GM19240 (cell line): Measurements from ENCODE around the gene ASB1.

Experiments
- DNase-seq: peaks from one replicate; pipeline ENCODE4 v3.0.0; 2011; ENCODE audit warnings: low spot score; ENCODE audit not compliant: insufficient read length

ASB1 gene

DNA sequence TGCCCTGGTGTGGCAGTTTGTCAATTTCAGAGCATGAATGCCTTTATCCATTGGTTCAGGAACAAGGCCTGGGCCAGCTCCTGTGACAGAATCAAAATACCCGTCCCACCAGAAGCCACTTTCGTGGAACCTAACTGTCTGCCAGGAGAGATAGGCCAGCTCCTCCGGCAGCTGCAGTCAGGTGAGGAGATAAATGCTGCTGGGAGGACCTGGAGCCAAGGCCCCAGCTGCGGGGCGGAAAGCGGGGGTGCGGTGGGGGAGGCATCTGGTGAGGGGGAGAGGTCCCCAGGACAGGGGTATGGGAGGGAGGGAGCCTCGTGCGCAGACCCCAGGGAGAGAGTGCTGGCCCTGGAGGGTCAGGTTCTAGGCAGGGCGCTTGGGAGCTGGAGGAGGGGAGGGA is 4.4 kb upstream of the ASB1 start:
- DNase-seq = no peak

DNA sequence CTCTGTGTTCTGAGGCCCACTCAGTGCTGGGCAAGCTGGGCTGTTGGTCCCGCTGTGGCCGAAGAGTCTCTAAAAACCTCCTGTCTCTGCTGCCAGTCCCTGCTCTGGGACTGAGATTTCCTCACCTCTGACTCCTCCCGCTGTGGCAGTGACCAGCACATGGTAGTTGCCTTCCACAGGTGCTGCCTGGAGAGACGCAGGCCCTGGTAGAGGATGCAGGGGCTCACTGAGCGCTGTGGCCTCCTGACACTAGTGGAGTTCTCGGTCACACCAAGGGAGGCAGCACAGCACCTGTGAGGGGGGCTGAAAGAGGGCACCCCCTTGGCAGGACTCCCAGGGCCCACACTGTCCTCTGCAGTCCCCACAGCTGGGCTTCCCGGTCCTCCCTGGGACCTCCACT is 3.8 kb upstream of the ASB1 start:
- DNase-seq = no peak

GRCh38 chr2:238423561-238424312 is 3.0 kb upstream of the ASB1 start:
- DNase-seq = no peak

GRCh38 chr2:238424313-238424700 is 2.4 kb upstream of the ASB1 start:
- DNase-seq = no peak

DNA sequence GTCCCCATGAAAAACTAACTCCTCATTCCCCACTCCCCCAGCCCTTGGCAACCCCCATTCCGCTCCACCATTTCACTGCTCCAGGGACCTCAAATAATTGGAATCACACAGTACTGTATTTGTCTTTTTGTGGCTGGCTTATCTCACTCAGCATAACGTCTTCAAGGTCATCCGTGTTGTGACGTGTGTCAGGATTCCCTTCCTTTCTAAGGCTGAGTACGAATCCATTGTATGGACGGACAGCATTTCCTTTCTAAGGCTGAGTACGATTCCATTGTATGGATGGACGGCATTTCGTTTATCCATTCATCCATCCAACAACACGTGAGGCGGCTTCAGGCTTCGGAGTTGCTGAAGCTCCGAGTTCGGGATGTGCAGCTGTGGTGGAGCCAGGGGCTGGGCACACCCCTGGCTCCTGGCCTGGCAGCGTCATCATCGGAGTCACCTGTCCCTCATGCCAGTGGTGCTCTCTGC is 1.2 kb upstream of the ASB1 start:
- no peak for DNase-seq

DNA sequence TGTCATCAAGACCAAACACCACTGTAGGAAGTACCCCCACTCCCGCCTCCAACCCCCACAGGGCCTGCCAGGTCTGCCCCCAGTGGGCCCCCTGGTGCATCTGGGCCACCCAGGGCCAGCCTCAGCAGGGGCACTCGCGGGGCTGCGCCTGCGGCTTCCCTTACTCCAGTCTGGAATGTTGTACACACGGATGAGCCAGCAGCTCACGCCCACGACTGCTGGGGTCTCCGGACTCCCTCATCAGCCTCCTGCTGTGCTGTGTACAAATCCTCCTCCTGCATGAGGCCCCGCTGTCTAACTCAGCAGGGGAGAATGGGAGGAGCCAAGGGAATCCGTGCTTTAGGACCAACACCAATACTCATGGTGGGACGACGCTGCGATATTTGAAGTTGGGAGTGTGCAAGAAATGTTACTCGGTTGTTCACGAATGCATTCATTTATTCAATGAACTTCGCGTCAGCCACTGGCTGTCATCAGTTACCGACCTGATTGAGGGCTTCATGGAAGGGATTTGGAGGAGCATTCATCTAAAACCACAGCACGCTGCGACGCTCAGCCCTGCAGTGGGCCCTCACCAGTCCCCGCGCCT is 654 bp upstream of the ASB1 start:
- no peak for DNase-seq

- no peak for DNase-seq
Measured at GRCh38 chr2:238427435-238428162, 872 bp downstream of the ASB1 start.

DNA sequence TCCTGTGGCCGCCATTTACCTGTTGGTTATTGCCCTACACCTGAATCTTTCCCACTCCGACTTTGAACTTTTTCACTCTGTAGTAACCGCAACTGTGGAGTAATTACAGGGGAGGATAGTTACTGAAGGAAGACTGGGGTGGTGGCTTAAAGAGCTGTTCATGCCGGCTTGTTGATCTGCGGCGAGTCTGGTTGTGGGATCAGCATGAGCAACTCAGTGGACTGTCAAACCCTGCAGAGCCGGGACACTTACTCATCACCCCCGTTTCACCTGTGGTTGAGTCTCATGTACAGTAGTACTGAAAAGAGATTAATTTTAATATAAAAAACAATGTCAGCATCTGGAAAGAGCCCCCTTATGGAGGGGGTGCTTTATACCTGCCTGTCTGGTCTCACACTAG is 2.1 kb downstream of the ASB1 start:
- no peak for DNase-seq

DNA sequence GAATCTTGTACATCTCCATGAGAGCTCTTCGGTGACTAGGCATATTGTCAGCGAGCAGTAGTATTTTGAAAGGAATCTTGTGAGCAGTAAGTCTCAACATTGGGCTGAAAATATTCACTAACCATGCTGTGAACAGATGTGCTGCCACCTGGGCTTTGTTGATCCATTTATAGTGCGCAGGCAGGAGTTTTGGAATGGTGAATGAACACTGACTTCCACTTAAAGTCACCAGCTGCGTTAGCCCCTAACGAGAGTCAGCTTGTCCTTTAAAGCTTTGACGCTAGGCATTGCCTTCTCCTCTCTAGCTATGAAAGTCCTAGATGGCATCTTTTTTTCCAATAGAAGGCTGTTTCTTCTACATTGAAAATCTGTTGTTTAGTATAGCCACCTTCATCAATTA is 4.1 kb downstream of the ASB1 start:
- DNase-seq = no peak

DNA sequence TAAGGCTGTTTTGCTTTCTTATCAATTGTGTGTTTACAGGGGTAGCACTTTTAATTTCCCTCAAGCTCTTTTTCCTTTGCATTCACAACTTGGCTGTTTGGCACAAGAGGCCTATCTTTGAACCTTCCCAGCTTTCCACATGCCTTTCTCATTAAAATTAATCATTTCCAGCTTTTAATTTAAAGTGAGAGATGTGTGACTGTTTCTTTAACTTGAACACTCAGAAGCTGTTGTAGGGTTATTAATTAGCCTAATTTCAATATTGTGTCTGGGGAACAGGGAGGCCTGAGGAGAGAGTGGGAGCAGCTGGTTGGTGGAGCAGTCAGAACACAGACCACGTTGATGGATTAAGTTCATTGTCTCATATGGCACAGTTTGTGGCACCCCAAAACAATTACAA is 4.7 kb downstream of the ASB1 start:
- DNase-seq = no peak

DNA sequence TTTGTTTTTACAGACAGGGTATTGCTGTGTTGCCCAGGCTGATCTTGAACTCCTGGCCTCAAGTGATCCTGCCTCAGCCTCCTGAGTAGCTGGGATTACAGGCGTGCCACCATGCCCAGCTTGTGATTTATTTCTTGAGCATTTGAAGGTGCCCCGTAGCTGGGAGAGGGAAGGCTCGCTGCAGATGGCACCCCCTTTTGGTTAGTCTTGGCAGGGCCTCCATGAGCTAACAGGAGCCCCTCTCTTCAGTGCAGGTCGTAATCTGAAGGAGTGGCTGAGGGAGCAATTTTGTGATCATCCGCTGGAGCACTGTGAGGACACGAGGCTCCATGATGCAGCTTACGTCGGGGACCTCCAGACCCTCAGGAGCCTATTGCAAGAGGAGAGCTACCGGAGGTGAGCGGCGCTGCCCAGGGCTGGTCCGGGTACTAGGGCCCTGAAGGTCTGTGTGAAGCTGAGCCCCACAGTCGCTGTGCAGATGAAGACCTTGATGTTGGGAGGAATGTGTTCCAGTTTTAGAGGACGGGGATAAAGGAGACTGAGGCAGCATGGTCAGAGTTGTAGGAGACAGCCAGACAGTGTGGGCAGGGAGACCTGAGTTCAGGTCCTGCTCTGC is 6.7 kb downstream of the ASB1 start:
- no peak for DNase-seq

GRCh38 chr2:238433941-238434845 is 7.5 kb downstream of the ASB1 start:
- DNase-seq = no peak

DNA sequence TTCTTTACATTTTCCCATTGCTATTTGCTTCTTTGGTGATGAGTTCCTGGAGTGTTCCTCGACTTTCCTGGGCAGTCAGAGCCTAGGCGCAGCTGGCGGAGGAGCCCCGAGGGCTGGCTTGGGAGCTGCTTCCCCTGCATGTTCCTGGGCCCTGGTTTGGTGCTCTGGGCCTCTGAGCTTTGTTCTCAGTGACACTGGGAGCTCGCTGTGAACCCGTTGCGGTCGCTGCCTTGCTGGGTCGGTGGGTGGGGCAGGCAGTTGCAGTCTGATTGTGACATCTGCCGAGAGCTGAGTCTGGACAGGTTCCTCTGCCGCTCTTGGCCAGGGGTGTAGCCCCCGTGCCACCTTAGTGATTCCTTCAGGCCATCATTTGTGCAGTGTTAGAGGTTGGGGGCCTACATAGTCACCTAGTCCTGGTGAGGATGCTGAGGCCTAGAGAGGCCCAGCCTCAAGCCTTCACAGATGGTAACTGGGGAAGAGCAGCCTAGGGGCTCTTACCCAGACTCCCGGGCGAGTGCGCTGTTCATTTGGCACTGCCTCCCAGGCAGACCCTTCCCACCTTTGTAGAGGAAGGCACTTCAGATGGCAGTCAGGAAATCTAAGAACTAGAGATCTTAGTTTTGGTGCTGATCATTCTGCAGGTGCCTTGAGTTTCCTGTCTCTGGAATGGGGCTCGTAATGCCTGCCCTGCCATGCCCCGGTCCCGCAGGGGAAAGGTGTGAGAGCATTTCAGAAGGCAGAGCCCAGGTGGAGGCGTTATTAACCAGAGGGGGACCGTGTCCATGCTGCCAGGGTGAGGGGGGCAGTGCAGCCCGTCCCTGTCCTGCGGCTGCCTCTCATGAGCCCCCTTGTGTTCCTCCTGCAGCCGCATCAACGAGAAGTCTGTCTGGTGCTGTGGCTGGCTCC is 8.4 kb downstream of the ASB1 start:
- DNase-seq = no peak

GRCh38 chr2:238435752-238436096 is 9.0 kb downstream of the ASB1 start:
- DNase-seq = no peak

GRCh38 chr2:238438856-238439849 is 12.4 kb downstream of the ASB1 start:
- DNase-seq = no peak

DNA sequence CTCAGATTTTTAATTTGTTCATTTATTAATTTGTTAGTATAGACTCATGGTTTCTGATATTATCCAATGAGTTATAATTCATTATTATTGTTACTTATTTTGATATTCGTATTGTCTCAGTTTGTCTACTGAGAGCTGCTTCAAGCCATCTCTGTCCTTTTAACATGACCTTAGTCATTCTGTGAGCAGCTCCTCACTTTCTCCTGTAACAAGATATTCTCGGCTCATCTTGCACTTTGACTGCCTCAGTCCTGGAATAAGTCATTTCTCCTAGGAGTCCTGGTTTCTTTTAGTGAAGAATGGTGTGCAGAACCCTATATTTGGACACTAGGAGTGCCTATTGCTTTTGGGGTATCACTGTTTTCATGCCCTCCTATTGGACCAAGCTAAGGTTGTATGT is 13.2 kb downstream of the ASB1 start:
- DNase-seq = no peak

DNA sequence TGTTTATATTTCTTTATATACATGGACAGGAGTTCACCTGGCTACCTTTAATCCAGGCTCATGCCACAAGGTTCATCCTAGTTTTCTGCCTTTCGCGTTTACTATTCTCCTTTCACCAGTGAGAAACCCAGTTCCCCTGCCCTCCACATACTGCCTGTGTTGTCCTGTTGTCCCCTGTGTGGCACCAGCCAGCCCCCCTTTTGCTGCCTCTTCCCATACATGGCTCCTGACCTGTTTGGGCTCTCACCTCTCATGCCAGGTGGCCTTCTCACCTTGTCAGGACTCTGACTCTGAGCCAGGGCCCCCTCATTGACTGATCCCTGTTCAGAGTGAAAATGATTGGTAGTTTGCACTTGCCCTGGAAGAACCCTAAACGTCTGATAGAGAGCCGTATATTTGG is 13.6 kb downstream of the ASB1 start:
- no peak for DNase-seq

GRCh38 chr2:238440767-238441166 is 14.0 kb downstream of the ASB1 start:
- no peak for DNase-seq
